ENCODE data around the gene TGM4. TPM values are rescaled to one million over a fixed set of nuclear protein-coding genes. Genes with fewer than 3 reads are reported as not detected.

TGM4 gene
- total and polyA plus RNA-seq, 4 donors = 0.01 TPM; not detected in 3

- Histone ChIP-seq H3K27me3 (ENCODE audit: control insufficient read depth in 3 of 3, insufficient read depth in 3 of 3, low read length in 2 of 3) (no peaks in the 10 kb centered on the region), H3K36me3 (ENCODE audit: control insufficient read depth in 4 of 4, insufficient read depth in 4 of 4, low read length in 4 of 4) (peaks cover 0 to 11% (median 0%) of the 10 kb centered on the region in 4 donors), H3K9ac (ENCODE audit: insufficient read depth in 1 of 2, low read length in 2 of 2) (no peak overlapping the region), H3K9me3 (ENCODE audit: control insufficient read depth in 4 of 4, insufficient read depth in 3 of 4, low read length in 3 of 4) (peaks cover 0 to 2% (median 0%) of the 10 kb centered on the region in 4 donors), H3K27ac (ENCODE audit: low read depth in 1 of 2, low read length in 1 of 2) (no peak overlapping the region), H3K4me3 (no peak overlapping the region), H3K4me1 (ENCODE audit: control insufficient read depth in 5 of 5, insufficient read depth in 5 of 5, low read length in 5 of 5) (no peaks in the 10 kb centered on the region)
- WGBS, 2 donors = 92 to 95% methylated on average over 5 of the region's 5 CpGs
- TF ChIP-seq CTCF (IDR thresholded peaks at IDR 0.05; ENCODE audit: control extremely low read depth, extremely low read depth) = no peak
- DNase-seq (no peak), ATAC-seq (ENCODE audit: insufficient read depth, low FRiP score) (no peak)
Observed at GRCh38 chr3:44831232-44831631, 43.2 kb upstream of the TGM4 start.

- no peaks in the 10 kb centered on the region for H3K4me1 ChIP-seq (ENCODE audit: control insufficient read depth in 5 of 5, insufficient read depth in 5 of 5, low read length in 5 of 5)
- peaks cover 0 to 17% (median 2%) of the 10 kb centered on the region in 4 donors for H3K36me3 ChIP-seq (ENCODE audit: control insufficient read depth in 4 of 4, insufficient read depth in 4 of 4, low read length in 4 of 4)
- peaks cover 2 to 7% (median 4%) of the 10 kb centered on the region in 4 donors for H3K9me3 ChIP-seq (ENCODE audit: control insufficient read depth in 4 of 4, insufficient read depth in 3 of 4, low read length in 3 of 4)
- no peak for TF ChIP-seq CTCF (IDR thresholded peaks at IDR 0.05; ENCODE audit: control extremely low read depth, extremely low read depth)
- H3K9ac ChIP-seq (ENCODE audit: insufficient read depth in 1 of 2, low read length in 2 of 2) = no peak overlapping the region
- DNase-seq = no peak
- H3K27ac ChIP-seq (ENCODE audit: low read depth in 1 of 2, low read length in 1 of 2) = peak overlapping the region in 1 of 2 donors; percentile 48
- no peak for ATAC-seq (ENCODE audit: insufficient read depth, low FRiP score)
- WGBS, 2 donors = 86 to 91% methylated on average over 1 of the region's 1 CpG
- H3K27me3 ChIP-seq (ENCODE audit: control insufficient read depth in 3 of 3, insufficient read depth in 3 of 3, low read length in 2 of 3) = no peaks in the 10 kb centered on the region
- H3K4me3 ChIP-seq = no peak overlapping the region
Observed at GRCh38 chr3:44832032-44832431, 42.4 kb upstream of the TGM4 start.

GRCh38 chr3:44832965-44833364 is 41.4 kb upstream of the TGM4 start:
- no peak for DNase-seq
- H3K27ac ChIP-seq (ENCODE audit: low read depth in 1 of 2, low read length in 1 of 2) = peak overlapping the region in 1 of 2 donors; percentile 16
- no peaks in the 10 kb centered on the region for H3K4me1 ChIP-seq (ENCODE audit: control insufficient read depth in 5 of 5, insufficient read depth in 5 of 5, low read length in 5 of 5)
- peaks cover 2 to 7% (median 4%) of the 10 kb centered on the region in 4 donors for H3K9me3 ChIP-seq (ENCODE audit: control insufficient read depth in 4 of 4, insufficient read depth in 3 of 4, low read length in 3 of 4)
- ATAC-seq (ENCODE audit: insufficient read depth, low FRiP score) = no peak
- H3K36me3 ChIP-seq (ENCODE audit: control insufficient read depth in 4 of 4, insufficient read depth in 4 of 4, low read length in 4 of 4) = peaks cover 0 to 17% (median 2%) of the 10 kb centered on the region in 4 donors
- H3K9ac ChIP-seq (ENCODE audit: insufficient read depth in 1 of 2, low read length in 2 of 2) = no peak overlapping the region
- no peaks in the 10 kb centered on the region for H3K27me3 ChIP-seq (ENCODE audit: control insufficient read depth in 3 of 3, insufficient read depth in 3 of 3, low read length in 2 of 3)
- WGBS, 2 donors = 67 to 100% methylated on average over 1 to 2 of the region's 2 CpGs
- TF ChIP-seq CTCF (IDR thresholded peaks at IDR 0.05; ENCODE audit: control extremely low read depth, extremely low read depth) = no peak
- H3K4me3 ChIP-seq = no peak overlapping the region

- H3K4me1 ChIP-seq (ENCODE audit: control insufficient read depth in 5 of 5, insufficient read depth in 5 of 5, low read length in 5 of 5) = no peaks in the 10 kb centered on the region
- TF ChIP-seq CTCF (IDR thresholded peaks at IDR 0.05; ENCODE audit: control extremely low read depth, extremely low read depth) = no peak
- H3K4me3 ChIP-seq = no peak overlapping the region
- H3K27me3 ChIP-seq (ENCODE audit: control insufficient read depth in 3 of 3, insufficient read depth in 3 of 3, low read length in 2 of 3) = no peaks in the 10 kb centered on the region
- no peak for DNase-seq
- no peak for ATAC-seq (ENCODE audit: insufficient read depth, low FRiP score)
- peaks cover 0 to 14% (median 2%) of the 10 kb centered on the region in 4 donors for H3K36me3 ChIP-seq (ENCODE audit: control insufficient read depth in 4 of 4, insufficient read depth in 4 of 4, low read length in 4 of 4)
- 96% methylated on average over 7 of the region's 7 CpGs for WGBS, 2 donors
- peak overlapping the region in 1 of 2 donors; percentile 30 for H3K27ac ChIP-seq (ENCODE audit: low read depth in 1 of 2, low read length in 1 of 2)
- peaks cover 2 to 7% (median 4%) of the 10 kb centered on the region in 4 donors for H3K9me3 ChIP-seq (ENCODE audit: control insufficient read depth in 4 of 4, insufficient read depth in 3 of 4, low read length in 3 of 4)
- no peak overlapping the region for H3K9ac ChIP-seq (ENCODE audit: insufficient read depth in 1 of 2, low read length in 2 of 2)
Observed at GRCh38 chr3:44833394-44833793, 41.0 kb upstream of the TGM4 start.

Data from lung (tissue), 12 donors.